ENCODE measurements around the gene SH3PXD2A. TPM values are rescaled to one million over a fixed set of nuclear protein-coding genes. Genes with fewer than 3 reads are reported as not detected.
A peak's percentile ranks its signal among the peaks of the same experiment; 100 is the strongest.

The SH3PXD2A gene
- total RNA-seq, 1 experiment from 2014 or later: 4.5 TPM

DNA sequence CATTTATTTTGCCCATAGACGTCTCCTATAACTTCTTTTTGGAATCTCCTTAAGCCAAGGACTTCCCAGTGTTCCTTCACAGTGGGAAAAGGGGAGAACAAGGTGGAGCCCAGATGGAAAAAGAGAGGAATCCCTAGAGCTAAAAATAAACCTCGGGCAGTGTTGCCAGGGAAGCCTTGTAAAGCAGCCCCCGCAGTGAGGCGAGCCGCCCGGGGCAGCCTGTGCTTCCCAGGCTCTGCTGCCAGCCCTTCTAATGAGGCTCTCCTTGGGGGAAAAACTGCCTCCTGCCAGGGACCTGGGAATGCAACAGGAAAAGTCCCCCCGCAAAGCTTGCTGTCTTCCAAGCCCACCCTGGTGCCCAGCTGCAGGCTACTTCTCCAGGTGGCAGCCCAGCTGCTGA, 71.7 kb downstream of the SH3PXD2A start:
- H2AFZ ChIP-seq (ENCODE audit: low read length): no peak overlapping the region
- H3K9ac ChIP-seq (ENCODE audit: extremely low read depth, insufficient read length, low read length): no peak overlapping the region
- no peak overlapping the region for H2AK5ac ChIP-seq (ENCODE audit: insufficient read length, low read length)
- no peak overlapping the region for H3K4me3 Mint-ChIP-seq
- H2BK20ac ChIP-seq (ENCODE audit: low read depth, low read length, poor library complexity, severe bottlenecking): no peak overlapping the region
- no peak overlapping the region for H3K14ac ChIP-seq (ENCODE audit: insufficient read depth, low read length)
- no peaks in the 10 kb centered on the region for H3K27me3 ChIP-seq (ENCODE audit: insufficient read depth, low read length)
- H4K8ac ChIP-seq (replicated peaks; ENCODE audit: insufficient read length, low read depth, low read length): no peak overlapping the region
- no peaks in the 10 kb centered on the region for H3K79me2 ChIP-seq (ENCODE audit: insufficient read depth, low read length)
- H3T11ph ChIP-seq (ENCODE audit: low read length): no peak overlapping the region
- no peak overlapping the region for H3K4ac ChIP-seq (ENCODE audit: low read depth, low read length)
- no peak overlapping the region for H2BK15ac ChIP-seq (ENCODE audit: low read depth, low read length)
- no peak overlapping the region for H3K23ac ChIP-seq (ENCODE audit: insufficient read length, low read depth, low read length)
- H3K4me2 ChIP-seq (ENCODE audit: insufficient read depth, insufficient read length, low read length): no peak overlapping the region
- H3K27me3 Mint-ChIP-seq (ENCODE audit: low read depth): peaks cover 2% of the 10 kb centered on the region
- H3K56ac ChIP-seq (ENCODE audit: insufficient read length, low read depth, low read length): no peak overlapping the region
- no peak for DNase-seq
- no peak overlapping the region for H2BK120ac ChIP-seq (ENCODE audit: low read depth, low read length, poor library complexity, severe bottlenecking)
- no peak overlapping the region for H2BK12ac ChIP-seq (ENCODE audit: insufficient read length, low read depth, low read length)
- no peaks in the 10 kb centered on the region for H4K20me1 ChIP-seq (ENCODE audit: control insufficient read depth, insufficient read depth, insufficient read length)
- H3K79me1 ChIP-seq (ENCODE audit: insufficient read depth, low read depth, low read length, poor library complexity, severe bottlenecking): no peaks in the 10 kb centered on the region
- H4K91ac ChIP-seq (ENCODE audit: insufficient read length, low read depth, low read length): no peak overlapping the region
- no peaks in the 10 kb centered on the region for H3K4me1 ChIP-seq (ENCODE audit: insufficient read depth, low read length)
- H3K23me2 ChIP-seq (ENCODE audit: insufficient read length, low read depth, low read length, poor library complexity, severe bottlenecking): no peaks in the 10 kb centered on the region
- H4K5ac ChIP-seq (ENCODE audit: insufficient read length, low read depth, low read length): no peak overlapping the region
- TF ChIP-seq, protein P1, sequence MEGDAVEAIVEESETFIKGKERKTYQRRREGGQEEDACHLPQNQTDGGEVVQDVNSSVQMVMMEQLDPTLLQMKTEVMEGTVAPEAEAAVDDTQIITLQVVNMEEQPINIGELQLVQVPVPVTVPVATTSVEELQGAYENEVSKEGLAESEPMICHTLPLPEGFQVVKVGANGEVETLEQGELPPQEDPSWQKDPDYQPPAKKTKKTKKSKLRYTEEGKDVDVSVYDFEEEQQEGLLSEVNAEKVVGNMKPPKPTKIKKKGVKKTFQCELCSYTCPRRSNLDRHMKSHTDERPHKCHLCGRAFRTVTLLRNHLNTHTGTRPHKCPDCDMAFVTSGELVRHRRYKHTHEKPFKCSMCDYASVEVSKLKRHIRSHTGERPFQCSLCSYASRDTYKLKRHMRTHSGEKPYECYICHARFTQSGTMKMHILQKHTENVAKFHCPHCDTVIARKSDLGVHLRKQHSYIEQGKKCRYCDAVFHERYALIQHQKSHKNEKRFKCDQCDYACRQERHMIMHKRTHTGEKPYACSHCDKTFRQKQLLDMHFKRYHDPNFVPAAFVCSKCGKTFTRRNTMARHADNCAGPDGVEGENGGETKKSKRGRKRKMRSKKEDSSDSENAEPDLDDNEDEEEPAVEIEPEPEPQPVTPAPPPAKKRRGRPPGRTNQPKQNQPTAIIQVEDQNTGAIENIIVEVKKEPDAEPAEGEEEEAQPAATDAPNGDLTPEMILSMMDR (conservative IDR thresholded peaks at IDR 0.05): no peak
- H3K27ac Mint-ChIP-seq: peak overlapping the region in 1 of 3 experiments; percentile 14; a peak in 1 of 7 replicates
- H3K9me3 Mint-ChIP-seq: no peaks in the 10 kb centered on the region
- peaks cover 13 to 45% of the 10 kb centered on the region in 2 experiments for H3K4me1 Mint-ChIP-seq
- no peak overlapping the region for H3K27ac ChIP-seq (ENCODE audit: insufficient read length, low read depth, low read length)
- WGBS (ENCODE audit: extremely low coverage, insufficient read length, low lambda C conversion rate): no CpG with 5 or more reads among the region's 7 CpGs
- H2BK5ac ChIP-seq (ENCODE audit: insufficient read length, low read length): no peak overlapping the region
- H3K9me3 ChIP-seq (ENCODE audit: control insufficient read depth, low read depth, low read length): no peaks in the 10 kb centered on the region
- no peak overlapping the region for H3K18ac ChIP-seq (ENCODE audit: insufficient read length, low read depth, low read length)
- no peaks in the 10 kb centered on the region; a peak in 1 of 7 replicates for H3K36me3 Mint-ChIP-seq (ENCODE audit: insufficient read depth in 1 of 3, low read depth in 3 of 3)

Measured in H9 (cell line).